Type B pancreatic cell (in vitro differentiated cells): ENCODE data around the gene ETV4. TPM values are rescaled to one million over a fixed set of nuclear protein-coding genes. Genes with fewer than 3 reads are reported as not detected.
A peak's percentile ranks its signal among the peaks of the same experiment; 100 is the strongest.

Experiments used
- DNase-seq: peaks from one replicate; pipeline ENCODE4 v3.0.0; 2021; ENCODE audit warnings: mixed read lengths; ENCODE audit not compliant: unreplicated experiment; ENCODE audit errors: extremely low spot score
- H3K27ac Mint-ChIP-seq: 2 replicates; pipeline ENCODE4 v1.8.0; 2021; ENCODE audit warnings: mild to moderate bottlenecking, mixed read lengths
- H3K27me3 Mint-ChIP-seq: 2 replicates; pipeline ENCODE4 v1.8.0; 2021; ENCODE audit warnings: mixed read lengths
- H3K36me3 Mint-ChIP-seq: 2 replicates; pipeline ENCODE4 v1.8.0; 2021; ENCODE audit warnings: mixed read lengths
- H3K4me1 Mint-ChIP-seq: one replicate; pipeline ENCODE4 v1.8.0; 2021; ENCODE audit warnings: mixed read lengths; ENCODE audit not compliant: unreplicated experiment
- H3K4me3 Mint-ChIP-seq: 2 replicates; pipeline ENCODE4 v1.8.0; 2021; ENCODE audit warnings: mild to moderate bottlenecking, mixed read lengths
- H3K9me3 Mint-ChIP-seq: 2 replicates; pipeline ENCODE4 v1.8.0; 2021; ENCODE audit warnings: mixed read lengths
- CTCF ChIP-seq: fragments of 200-600 bp; sonication (generic); conservative IDR thresholded peaks from 2 replicates; pipeline ENCODE4 v1.5.0; 2021; ENCODE audit warnings: antibody characterized with exemption, mild to moderate bottlenecking
- total RNA-seq: library from RNA; stranded (reverse); gene quantifications from 2 replicates; pipeline ENCODE4 v1.2.1, GENCODE V29; 2021; ENCODE audit warnings: low replicate concordance

Gene ETV4
- total RNA-seq, 1 donor from 2014 or later = 18.3 TPM

GRCh38 chr17:43574896-43575525 is 28.9 kb upstream of the ETV4 start:
- no peak for DNase-seq
- Mint-ChIP-seq H3K27me3 (peaks cover 6% of the 10 kb centered on the region), H3K9me3 (no peaks in the 10 kb centered on the region), H3K4me1 (peaks cover 48% of the 10 kb centered on the region), H3K4me3 (no peak overlapping the region), H3K36me3 (no peaks in the 10 kb centered on the region), H3K27ac (no peak overlapping the region)
- TF ChIP-seq CTCF = no peak

DNA sequence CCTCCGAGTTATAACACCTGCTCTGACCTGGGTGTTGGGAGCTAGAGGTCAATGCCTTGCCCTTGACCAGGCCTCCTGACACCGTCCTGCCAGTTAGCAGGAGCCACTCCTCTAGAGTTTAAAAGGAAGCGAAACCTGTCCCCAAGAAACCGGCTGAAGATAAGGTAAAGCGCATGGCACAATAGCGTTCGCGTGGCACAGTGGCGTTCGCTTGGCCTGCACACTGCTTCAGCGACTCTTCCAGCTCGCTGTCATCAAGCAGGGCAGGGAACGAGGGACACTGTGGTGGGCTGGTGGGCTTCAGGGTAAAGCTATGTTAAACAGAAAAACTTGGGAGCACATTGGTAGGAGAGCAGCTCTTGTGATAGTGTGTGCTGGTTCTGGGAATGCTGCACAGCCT is 28.2 kb upstream of the ETV4 start:
- Mint-ChIP-seq H3K27me3 (peaks cover 1% of the 10 kb centered on the region), H3K27ac (no peak overlapping the region), H3K4me1 (peaks cover 41% of the 10 kb centered on the region), H3K9me3 (no peaks in the 10 kb centered on the region), H3K4me3 (peak overlapping the region; percentile 23), H3K36me3 (no peaks in the 10 kb centered on the region)
- TF ChIP-seq CTCF = no peak
- DNase-seq = no peak

DNA sequence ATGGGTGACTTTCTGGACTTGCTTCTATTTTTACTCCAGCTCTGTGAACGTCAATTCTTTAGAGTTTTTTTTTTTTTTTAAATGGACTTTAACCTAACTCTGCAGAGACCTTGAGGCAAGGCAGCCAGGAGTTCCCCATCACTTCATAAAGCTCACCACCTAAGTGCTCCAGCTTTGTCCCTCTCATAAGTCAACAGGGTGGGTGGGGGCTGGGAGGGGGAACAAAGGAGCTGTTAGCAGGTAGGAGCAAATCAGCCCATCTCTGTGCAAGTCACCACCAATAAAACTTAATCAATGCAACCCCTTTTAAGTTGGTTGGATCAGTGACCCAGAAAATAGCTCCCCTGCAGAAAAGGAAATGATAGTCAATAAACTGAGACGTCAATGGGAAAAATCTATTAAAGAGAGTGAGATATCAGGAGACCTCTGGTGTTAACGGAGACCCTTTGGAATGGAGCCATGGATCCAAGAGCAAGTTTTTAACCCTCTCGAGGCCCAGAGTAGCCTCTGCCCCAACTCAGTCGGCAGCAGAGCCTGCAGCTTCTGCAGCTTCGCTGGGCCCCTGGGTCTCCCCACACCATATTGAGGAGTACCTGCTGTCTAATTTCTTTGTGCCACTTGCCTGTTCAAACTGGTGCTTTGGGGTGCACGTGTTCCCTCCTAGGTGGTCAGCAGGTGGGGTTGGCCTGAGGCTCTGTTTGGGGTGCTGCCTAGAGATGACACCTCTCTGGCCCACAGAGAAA is 27.6 kb upstream of the ETV4 start:
- no peak for DNase-seq
- Mint-ChIP-seq H3K36me3 (no peaks in the 10 kb centered on the region), H3K4me1 (peaks cover 35% of the 10 kb centered on the region), H3K4me3 (no peak overlapping the region), H3K9me3 (no peaks in the 10 kb centered on the region), H3K27ac (no peak overlapping the region), H3K27me3 (no peaks in the 10 kb centered on the region)
- TF ChIP-seq CTCF = no peak

DNA sequence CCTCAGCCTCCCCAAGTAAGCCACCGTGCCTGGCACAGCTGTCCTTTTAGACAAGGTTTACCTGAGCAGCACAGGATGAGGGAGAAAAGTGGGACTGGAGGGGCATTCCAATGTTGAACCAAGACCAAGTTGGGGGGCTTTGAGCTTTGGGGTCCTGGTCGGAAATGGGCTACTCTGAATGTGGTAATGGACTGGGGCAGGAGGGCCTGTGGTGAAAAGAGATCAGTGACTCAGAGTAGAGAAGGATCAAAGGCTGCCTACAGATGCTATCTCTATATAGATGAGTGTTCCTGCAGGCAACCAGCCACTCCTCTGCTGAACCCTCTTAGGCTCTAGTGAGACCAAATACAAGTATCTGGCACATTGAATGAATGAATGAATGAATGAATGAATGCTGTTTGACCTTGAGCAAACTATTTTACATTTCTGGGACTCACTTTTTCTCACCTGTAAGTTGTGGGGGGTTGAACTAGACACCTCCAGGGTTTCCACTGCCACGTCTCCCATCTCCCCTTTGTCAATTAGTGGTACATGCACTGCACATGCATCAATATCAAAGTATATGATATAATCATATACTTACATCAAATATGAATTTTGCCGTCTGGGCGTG is 26.3 kb upstream of the ETV4 start:
- Mint-ChIP-seq H3K36me3 (no peaks in the 10 kb centered on the region), H3K4me1 (peaks cover 23% of the 10 kb centered on the region), H3K27me3 (no peaks in the 10 kb centered on the region), H3K4me3 (no peak overlapping the region), H3K27ac (no peak overlapping the region), H3K9me3 (no peaks in the 10 kb centered on the region)
- TF ChIP-seq CTCF = no peak
- DNase-seq = no peak

- no peak overlapping the region for H3K4me3 Mint-ChIP-seq
- H3K4me1 Mint-ChIP-seq = peaks cover 13% of the 10 kb centered on the region
- TF ChIP-seq CTCF = no peak
- H3K36me3 Mint-ChIP-seq = no peaks in the 10 kb centered on the region
- H3K9me3 Mint-ChIP-seq = no peaks in the 10 kb centered on the region
- no peak for DNase-seq
- no peaks in the 10 kb centered on the region for H3K27me3 Mint-ChIP-seq
- H3K27ac Mint-ChIP-seq = no peak overlapping the region
Observed at GRCh38 chr17:43570518-43570928, 24.4 kb upstream of the ETV4 start.
